IMR-90 (cell line): Measurements from ENCODE around the gene TMEM213. TPM values are rescaled to one million over a fixed set of nuclear protein-coding genes. Genes with fewer than 3 reads are reported as not detected.

Experiments
- ATAC-seq: fragments of 200-7000 bp; cut with Tn5 transposase; 2 replicates; pipeline ENCODE4 v1.9.1; 2020; ENCODE audit warnings: low read depth, mild to moderate bottlenecking, moderate library complexity
- BruUV-seq: library from RNA; stranded (reverse); fragments of 400-500 nt; replicated peaks from 2 replicates; lab custom pipeline; 2021; lab: Mats Ljungman, UMichigan
- CTCF ChIA-PET: fragments of 300-600 bp; formaldehyde crosslinking; extraction: SDS; loops from one replicate; lab custom pipeline; 2021; ENCODE audit warnings: antibody characterized with exemption; lab: Yijun Ruan, JAX
- POLR2A ChIA-PET: fragments of 300-600 bp; sonication (Branson Sonifier 250); formaldehyde crosslinking; loops from one replicate; lab custom pipeline; 2022; ENCODE audit warnings: antibody characterized with exemption; ENCODE audit not compliant: unreplicated experiment; lab: Charles Lee
- DNase-seq: peaks from one replicate; pipeline ENCODE4 v3.0.0; 2013
- H2AFZ ChIP-seq: replicated peaks from 2 replicates; pipeline ENCODE3; 2013; ENCODE audit warnings: low read length, mild to moderate bottlenecking; ENCODE audit not compliant: poor library complexity
- H2AK5ac ChIP-seq: 2 replicates; pipeline ENCODE4 v1.6.1; 2013; ENCODE audit warnings: low read depth, low read length, inconsistent platforms
- H2AK9ac ChIP-seq: replicated peaks from 2 replicates; pipeline ENCODE3; 2013; ENCODE audit warnings: mild to moderate bottlenecking, low read depth, low read length, moderate library complexity; ENCODE audit not compliant: poor library complexity
- H2BK120ac ChIP-seq: 2 replicates; pipeline ENCODE4 v1.6.1; 2013; ENCODE audit warnings: low read depth, low read length, inconsistent platforms
- H2BK15ac ChIP-seq: 3 replicates; pipeline ENCODE4 v1.6.1; 2013; ENCODE audit warnings: low read depth, low read length, inconsistent platforms
- H2BK20ac ChIP-seq: 2 replicates; pipeline ENCODE4 v1.6.1; 2013; ENCODE audit warnings: low read depth, mild to moderate bottlenecking, inconsistent platforms, low read length, moderate library complexity
- H2BK5ac ChIP-seq: 2 replicates; pipeline ENCODE4 v1.6.1; 2013; ENCODE audit warnings: mild to moderate bottlenecking, low read depth, low read length, inconsistent platforms; ENCODE audit not compliant: poor library complexity, severe bottlenecking
- H3K14ac ChIP-seq: replicated peaks from 2 replicates; pipeline ENCODE4 v1.6.1; 2013; ENCODE audit warnings: low read depth, low read length, inconsistent platforms
- H3K18ac ChIP-seq: 2 replicates; pipeline ENCODE4 v1.6.1; 2013; ENCODE audit warnings: low read depth, low read length, control low read depth
- H3K23ac ChIP-seq: 2 replicates; pipeline ENCODE4 v1.6.1; 2013; ENCODE audit warnings: low read depth, low read length, inconsistent platforms
- H3K27ac ChIP-seq: 2 replicates; pipeline ENCODE4 v1.5.1; 2013; ENCODE audit warnings: mild to moderate bottlenecking, control low read depth, low read length; ENCODE audit not compliant: insufficient read depth
- H3K27me3 ChIP-seq: 2 replicates; pipeline ENCODE4 v1.6.1; 2013; ENCODE audit warnings: low read length; ENCODE audit not compliant: control insufficient read depth, insufficient read depth
- H3K36me3 ChIP-seq: 2 replicates; pipeline ENCODE4 v1.6.1; 2013; ENCODE audit warnings: low read length, mixed read lengths; ENCODE audit not compliant: control insufficient read depth, insufficient read depth
- H3K4ac ChIP-seq: 2 replicates; pipeline ENCODE4 v1.6.1; 2013; ENCODE audit warnings: low read depth, low read length, inconsistent platforms
- H3K4me1 ChIP-seq: 2 replicates; pipeline ENCODE4 v1.6.1; 2013; ENCODE audit warnings: low read length, mixed read lengths; ENCODE audit not compliant: control insufficient read depth, insufficient read depth
- H3K4me2 ChIP-seq: 2 replicates; pipeline ENCODE4 v1.6.1; 2013; ENCODE audit warnings: low read depth, mild to moderate bottlenecking, control low read depth, low read length, moderate library complexity
- H3K4me3 ChIP-seq: 2 replicates; pipeline ENCODE4 v1.5.1; 2013; ENCODE audit warnings: low read depth, mild to moderate bottlenecking, control low read depth, low read length, moderate library complexity; ENCODE audit not compliant: insufficient read depth
- H3K56ac ChIP-seq: 2 replicates; pipeline ENCODE4 v1.6.1; 2013; ENCODE audit warnings: low read length, inconsistent platforms; ENCODE audit not compliant: insufficient read depth; ENCODE audit errors: extremely low read depth
- H3K79me1 ChIP-seq, 2 experiments: 2 replicates each; pipeline ENCODE4 v1.6.1; 2013; ENCODE audit warnings: low read length in 2 of 2, inconsistent platforms in 1 of 2, low read depth in 1 of 2
- H3K9ac ChIP-seq: 2 replicates; pipeline ENCODE4 v1.6.1; 2013; ENCODE audit warnings: low read depth, low read length, control low read depth
- H3K9me1 ChIP-seq: 2 replicates; pipeline ENCODE4 v1.6.1; 2013; ENCODE audit warnings: low read length, inconsistent platforms; ENCODE audit not compliant: insufficient read depth
- H3K9me3 ChIP-seq: 2 replicates; pipeline ENCODE4 v1.6.1; 2013; ENCODE audit warnings: low read length; ENCODE audit not compliant: control insufficient read depth, insufficient read depth
- H4K20me1 ChIP-seq: 2 replicates; pipeline ENCODE4 v1.6.1; 2013; ENCODE audit warnings: low read length, inconsistent platforms; ENCODE audit not compliant: insufficient read depth
- H4K5ac ChIP-seq: 2 replicates; pipeline ENCODE4 v1.6.1; 2013; ENCODE audit warnings: mild to moderate bottlenecking, low read depth, low read length, control low read depth
- H4K8ac ChIP-seq, 2 experiments: 2 replicates each; pipeline ENCODE4 v1.6.1; 2013; ENCODE audit warnings: low read depth in 2 of 2, low read length in 2 of 2, control low read depth in 1 of 2, inconsistent platforms in 1 of 2
- H4K91ac ChIP-seq: 2 replicates; pipeline ENCODE4 v1.6.1; 2013; ENCODE audit warnings: low read depth, low read length, inconsistent platforms; ENCODE audit not compliant: insufficient read depth
- ELK1 ChIP-seq: fragments of 150-350 bp; IDR thresholded peaks from 2 replicates; pipeline ENCODE4 v1.6.1; 2016; ENCODE audit warnings: low read depth, mild to moderate bottlenecking, low read length, moderate library complexity, borderline replicate concordance
- MAFK ChIP-seq: IDR thresholded peaks from 2 replicates; pipeline ENCODE4 v1.6.1; 2012; ENCODE audit warnings: low read depth, low read length, improper control_type of control experiment
- MAZ ChIP-seq: IDR thresholded peaks from 2 replicates; pipeline ENCODE4 v1.6.1; 2012; ENCODE audit warnings: low read depth, mild to moderate bottlenecking, low read length, improper control_type of control experiment, moderate library complexity, borderline replicate concordance
- RAD21 ChIP-seq: IDR thresholded peaks from 2 replicates; pipeline ENCODE4 v1.6.1; 2012; ENCODE audit warnings: low read length, improper control_type of control experiment
- RFX5 ChIP-seq: IDR thresholded peaks from 2 replicates; pipeline ENCODE4 v1.8.0; 2012; ENCODE audit warnings: low read depth, mild to moderate bottlenecking, low read length, moderate library complexity
- WGBS, 2 experiments: methylation state at CpG; one replicate each; pipeline versions ENCODE4 v1.1.5 to v1.1.7; 2013; ENCODE audit warnings: missing lambda C conversion rate in 2 of 2; ENCODE audit not compliant: insufficient read length in 1 of 2; ENCODE audit errors: extremely low coverage in 2 of 2; 5-methylcytosine and 5-hydroxymethylcytosine counted together
- dilution Hi-C: fragments of 300-500 bp; cut with HindIII; formaldehyde crosslinking; loops from one replicate; pipeline ENCODE4 v1.14.3; 2018; ENCODE audit warnings: low sequenced_read_pairs; ENCODE audit not compliant: unreplicated experiment
- in situ Hi-C: fragments of 300-500 bp; cut with MboI; formaldehyde crosslinking; loops from 3 replicates; pipeline ENCODE4 v1.14.3; 2019; ENCODE audit warnings: low sequenced_read_pairs, inconsistent platforms, mixed read lengths
- intact Hi-C: fragments of 100-400 bp; cut with micrococcal nuclease; formaldehyde crosslinking; loops from 2 replicates; pipeline ENCODE4 v1.10.0; 2022
- polyA plus RNA-seq, 3 experiments: library from polyadenylated mRNA; depleted of rRNA; stranded (reverse); fragments of >200 nt; gene quantifications; 2 replicates each; pipeline ENCODE4 v1.2.3, GENCODE V29; 2012; ENCODE audit warnings: low replicate concordance in 1 of 3
- total RNA-seq: library from RNA; depleted of rRNA; stranded (reverse); fragments of >200 nt; gene quantifications from 2 replicates; pipeline ENCODE4 v1.2.3, GENCODE V29; 2012

The TMEM213 gene
- total and polyA plus RNA-seq, 2 of the 4 experiments (the other 2 are of a cell fraction) = not detected

- Histone ChIP-seq H3K23ac (no peak overlapping the region), H4K8ac (no peak overlapping the region), H2AFZ (no peak overlapping the region), H3K14ac (no peak overlapping the region), H3K9ac (no peak overlapping the region), H3K9me3 (no peaks in the 10 kb centered on the region), H3K4me3 (no peak overlapping the region), H3K56ac (no peak overlapping the region), H2BK5ac (no peak overlapping the region), H4K91ac (no peak overlapping the region), H2AK5ac (no peak overlapping the region), H3K4ac (no peak overlapping the region), H2AK9ac (no peak overlapping the region), H3K27ac (no peak overlapping the region), H4K5ac (no peak overlapping the region), H3K36me3 (no peaks in the 10 kb centered on the region), H2BK15ac (no peak overlapping the region), H2BK20ac (no peak overlapping the region), H3K9me1 (no peaks in the 10 kb centered on the region), H3K18ac (no peak overlapping the region), H3K27me3 (peaks cover 3% of the 10 kb centered on the region; the same call in 1 of the 2 replicates), H4K20me1 (no peaks in the 10 kb centered on the region), H2BK120ac (no peak overlapping the region), H3K4me1 (no peaks in the 10 kb centered on the region), H3K79me1 (no peaks in the 10 kb centered on the region), H3K4me2 (no peak overlapping the region)
- in situ Hi-C loops (no loop called here), intact Hi-C loops (no loop called here), dilution Hi-C loops (no loop called here)
- POLR2A ChIA-PET = no interaction called here
- CTCF ChIA-PET = no interaction called here
- TF ChIP-seq ELK1 (no peak), RAD21 (no peak), MAZ (no peak), RFX5 (no peak), MAFK (no peak)
- DNase-seq (no peak), ATAC-seq (no peak)
- 61% methylated on average over 7 of the region's 9 CpGs; no CpG with 5 or more reads in 1 of the 2 experiments for WGBS, 2 experiments
- no TSS peak for BruUV-seq
These were observed 24.6 kb upstream of the TMEM213 start for GRCh38 chr7:138773176-138773575.
